Right kidney (tissue), 1 donor: ENCODE data around the gene TMEM231.
"Not testable (repeated sequence)": the region's sequence is repeated elsewhere in the genome, so short reads cannot be mapped to it uniquely, and the experiment has no call there.

Experiments used
- DNase-seq: peaks from one replicate; pipeline ENCODE4 v3.0.0-alpha.2; 2016

TMEM231 gene

DNA sequence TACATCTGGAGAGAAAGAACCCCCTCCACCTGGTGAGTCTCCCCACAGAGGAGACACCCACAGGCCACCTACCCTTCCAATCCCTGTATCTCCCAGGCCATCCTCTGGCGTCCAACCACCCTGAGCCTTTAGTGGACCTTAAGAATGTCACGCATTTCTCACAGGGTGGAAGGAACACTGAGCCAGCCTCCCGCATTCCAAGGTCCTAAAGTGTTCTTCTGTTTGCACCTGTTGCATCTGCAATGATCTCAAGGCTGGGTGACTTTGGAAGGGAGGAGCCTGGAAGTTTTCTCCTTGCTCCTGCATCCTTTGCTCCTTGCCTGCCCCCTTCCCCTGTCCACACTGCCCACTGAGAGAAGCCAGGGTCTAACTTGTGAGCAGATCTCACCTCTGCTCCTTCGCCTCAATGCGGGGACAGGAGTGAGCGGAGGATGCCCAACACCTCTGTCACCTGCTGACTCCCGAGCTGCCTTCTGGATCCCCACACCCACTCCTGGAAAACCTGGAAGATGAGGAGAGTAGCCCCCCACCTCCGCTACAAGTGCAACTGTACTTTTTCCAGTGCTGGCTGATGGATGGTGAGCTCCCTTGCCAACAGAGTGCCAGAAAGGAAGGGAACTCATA lies 23.8 kb downstream of the TMEM231 start:
- no peak for DNase-seq

DNA sequence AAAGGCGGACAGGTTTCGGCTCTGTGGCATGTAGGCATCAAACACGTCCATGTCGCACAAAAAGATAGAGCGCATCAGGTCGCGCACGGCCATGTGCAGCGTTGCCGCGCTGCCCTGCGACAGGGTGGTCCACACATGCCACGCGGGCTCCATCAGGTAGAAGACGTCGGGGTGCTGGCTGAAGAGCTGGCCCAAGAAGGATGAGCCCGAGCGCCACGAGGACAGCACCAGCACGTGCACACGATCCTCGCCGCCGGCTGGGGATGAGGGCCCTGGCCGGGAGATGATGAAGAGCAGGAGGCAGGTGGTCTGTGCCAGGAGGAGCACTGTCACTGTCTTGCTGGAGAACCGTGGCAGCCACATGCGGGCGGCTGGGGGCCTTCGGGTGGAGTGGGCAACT lies 26.1 kb downstream of the TMEM231 start:
- DNase-seq: no peak

- no peak for DNase-seq
Observed at GRCh38 chr16:75529056-75529905, 26.8 kb downstream of the TMEM231 start.

- no peak for DNase-seq
Observed at GRCh38 chr16:75527825-75528299, 28.2 kb downstream of the TMEM231 start.

DNA sequence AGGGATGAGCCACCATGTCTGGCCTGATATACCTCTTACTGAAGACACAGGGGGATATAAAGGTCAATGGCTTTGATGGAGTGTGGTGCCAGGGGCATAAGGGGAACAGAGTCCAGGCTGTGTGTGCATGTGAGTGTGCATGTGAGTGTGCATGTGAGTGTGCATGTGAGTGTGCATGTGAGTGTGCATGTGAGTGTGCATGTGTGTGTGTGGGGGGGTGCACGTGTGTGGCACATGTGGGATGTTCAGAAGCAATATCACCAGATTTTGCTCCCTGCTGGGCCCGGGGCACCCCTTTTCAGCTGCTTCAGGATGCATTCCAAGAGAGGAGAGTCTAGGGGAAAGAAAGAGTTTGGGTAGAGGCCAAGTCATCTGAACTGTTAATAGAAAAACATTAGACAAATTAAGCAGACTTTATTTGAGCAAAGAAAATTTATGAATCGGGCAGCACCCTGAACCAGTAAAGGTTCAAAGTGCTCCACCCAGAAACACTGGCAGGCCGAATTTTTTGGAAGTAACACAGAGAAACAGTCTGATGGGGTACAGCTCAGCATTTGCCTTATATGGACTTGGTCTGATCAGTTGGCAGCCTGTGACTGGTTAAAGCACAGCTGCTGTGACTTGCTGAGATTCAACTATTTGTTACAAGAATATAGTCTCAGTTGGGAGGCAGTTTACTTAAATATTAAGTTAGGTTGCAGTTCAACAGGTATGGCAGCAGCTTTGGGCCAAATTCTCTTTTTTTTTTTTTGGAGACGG lies 29.8 kb downstream of the TMEM231 start:
- no peak for DNase-seq

DNA sequence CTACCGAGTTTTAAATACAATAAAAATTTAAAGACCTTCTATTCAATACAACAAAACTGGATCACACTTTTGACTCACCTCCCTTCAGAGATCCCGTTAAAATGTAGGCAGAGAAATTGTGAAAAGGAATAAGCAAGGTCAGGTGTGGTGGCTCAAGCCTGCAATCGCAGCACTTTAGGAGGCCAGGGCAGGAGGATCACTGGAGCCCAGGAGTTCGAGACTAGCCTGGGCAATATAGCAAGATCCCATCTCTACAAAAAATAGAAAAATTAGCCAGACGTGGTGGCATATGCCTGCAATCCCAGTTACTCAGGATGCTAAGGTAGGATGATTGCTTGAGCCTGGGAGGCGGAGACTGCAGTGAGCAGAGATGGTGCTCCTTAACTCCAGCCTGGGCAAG lies 36.9 kb downstream of the TMEM231 start:
- no peak for DNase-seq

DNA sequence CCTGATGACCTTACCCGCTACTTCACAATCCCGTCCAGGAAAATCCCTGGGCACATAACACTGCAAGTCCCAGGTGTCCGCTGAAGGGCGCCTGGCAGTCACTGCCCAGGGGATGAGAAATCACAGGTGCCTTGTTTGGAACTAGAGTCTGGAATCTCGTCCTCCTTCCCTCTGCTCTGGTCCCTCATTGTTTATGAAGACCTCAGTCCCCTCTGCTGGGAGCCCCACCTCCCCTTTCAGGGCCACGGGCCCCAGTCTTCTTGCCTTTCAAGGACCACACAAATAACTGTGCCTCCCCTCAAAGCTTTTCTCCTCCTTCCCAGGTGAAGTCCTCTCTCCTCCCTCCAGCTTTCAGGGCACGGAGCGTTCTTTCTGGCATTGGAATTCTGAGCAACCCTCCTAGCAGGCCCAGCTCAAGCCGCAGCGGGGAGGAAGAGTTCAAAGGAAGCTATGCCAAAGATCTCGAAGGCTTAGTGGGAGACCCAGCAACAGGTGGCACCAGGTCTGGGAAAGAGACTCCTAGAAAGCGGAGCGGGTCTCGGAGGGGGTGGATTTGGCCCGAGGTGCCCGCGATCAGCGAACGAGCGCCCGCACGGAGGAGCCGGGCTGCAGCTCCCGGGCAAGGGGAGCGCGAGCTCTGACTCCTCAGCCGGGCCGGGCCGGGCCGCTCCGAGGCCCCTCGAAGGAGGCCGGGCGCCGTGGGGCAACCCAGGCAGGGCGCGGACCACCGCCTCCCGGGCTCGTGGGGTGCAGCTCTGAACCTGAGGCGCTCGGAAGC lies 39.7 kb downstream of the TMEM231 start:
- not testable (repeated sequence) for DNase-seq

DNA sequence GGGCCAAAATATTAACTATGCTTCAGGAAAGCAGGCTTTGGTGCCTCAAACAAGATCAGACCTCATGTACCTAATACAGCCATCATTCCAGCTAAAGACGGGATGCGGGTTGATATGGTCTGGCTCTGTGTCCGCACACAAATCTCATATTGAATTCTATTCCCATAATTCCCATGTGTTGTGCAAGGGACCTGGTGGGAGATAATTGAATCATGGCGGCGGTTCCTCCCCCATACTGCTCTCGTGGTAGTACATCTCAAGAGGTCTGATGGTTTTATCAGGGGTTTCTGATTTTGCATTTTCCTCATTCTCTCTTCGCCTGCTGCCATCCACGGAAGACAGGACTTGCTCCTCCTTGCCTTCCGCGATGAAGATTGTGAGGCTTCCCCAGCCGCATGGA lies 41.8 kb downstream of the TMEM231 start:
- DNase-seq: no peak

GRCh38 chr16:75506574-75506973 lies 49.5 kb downstream of the TMEM231 start:
- no peak for DNase-seq

- DNase-seq: no peak
Observed at GRCh38 chr16:75506107-75506506, 49.9 kb downstream of the TMEM231 start.

GRCh38 chr16:75503801-75504200 lies 52.3 kb downstream of the TMEM231 start:
- DNase-seq: no peak

- no peak for DNase-seq
Observed at GRCh38 chr16:75502916-75503605, 53.0 kb downstream of the TMEM231 start.

- not testable (repeated sequence) for DNase-seq
Observed at GRCh38 chr16:75501820-75502219, 54.2 kb downstream of the TMEM231 start.

GRCh38 chr16:75501359-75501758 lies 54.7 kb downstream of the TMEM231 start:
- DNase-seq: no peak

GRCh38 chr16:75498605-75499322 lies 57.3 kb downstream of the TMEM231 start:
- not testable (repeated sequence) for DNase-seq

GRCh38 chr16:75497558-75497957 lies 58.5 kb downstream of the TMEM231 start:
- no peak for DNase-seq

- peak; percentile 75 for DNase-seq
Observed at GRCh38 chr16:75495076-75495674, 60.9 kb downstream of the TMEM231 start, which contains the start of gene CHST6. CHST6 (minus strand) TSS chr16:75495441; CDS start chr16:75479828, 15,613 bp downstream.

- DNase-seq: no peak
Observed at GRCh38 chr16:75494661-75495075, 61.4 kb downstream of the TMEM231 start.

GRCh38 chr16:75494184-75494583 lies 61.9 kb downstream of the TMEM231 start:
- DNase-seq: no peak

GRCh38 chr16:75491876-75492275 lies 64.2 kb downstream of the TMEM231 start:
- no peak for DNase-seq
